Endodermal cell (in vitro differentiated cells): Measurements from ENCODE around the gene SCN2B. TPM values are rescaled to one million over a fixed set of nuclear protein-coding genes. Genes with fewer than 3 reads are reported as not detected.
"Not testable (repeated sequence)": the region's sequence is repeated elsewhere in the genome, so short reads cannot be mapped to it uniquely, and the experiment has no call there.

Source experiments
- DNase-seq: peaks from one replicate; pipeline ENCODE4 v3.0.0-alpha.2; 2017
- H3K27ac ChIP-seq: 2 replicates; pipeline ENCODE4 v1.5.1; 2013; ENCODE audit warnings: mild to moderate bottlenecking, low read depth, low read length, moderate library complexity
- H3K27me3 ChIP-seq: 2 replicates; pipeline ENCODE4 v1.6.1; 2013; ENCODE audit warnings: mild to moderate bottlenecking, low read length, moderate library complexity; ENCODE audit not compliant: insufficient read depth, control insufficient read depth, poor library complexity, severe bottlenecking
- H3K36me3 ChIP-seq: 2 replicates; pipeline ENCODE4 v1.7.0; 2013; ENCODE audit warnings: mild to moderate bottlenecking, low read length, moderate library complexity; ENCODE audit not compliant: control insufficient read depth, insufficient read depth
- H3K4me1 ChIP-seq: one replicate; pipeline ENCODE4 v1.7.0; 2013; ENCODE audit warnings: low read length; ENCODE audit not compliant: control insufficient read depth, insufficient read depth
- H3K4me3 ChIP-seq: 2 replicates; pipeline ENCODE4 v1.5.1; 2013; ENCODE audit warnings: mild to moderate bottlenecking, low read length, moderate library complexity
- H3K9ac ChIP-seq: 2 replicates; pipeline ENCODE4 v1.6.1; 2013; ENCODE audit warnings: mild to moderate bottlenecking, low read length, moderate library complexity; ENCODE audit not compliant: poor library complexity, severe bottlenecking; ENCODE audit errors: extremely low read depth
- H3K9me3 ChIP-seq: 2 replicates; pipeline ENCODE4 v1.6.1; 2013; ENCODE audit warnings: mild to moderate bottlenecking, low read length, moderate library complexity; ENCODE audit not compliant: control insufficient read depth
- H3K27ac Mint-ChIP-seq: 2 replicates; pipeline ENCODE4 v1.8.0; 2020; ENCODE audit warnings: mixed read lengths
- H3K27me3 Mint-ChIP-seq: 2 replicates; pipeline ENCODE4 v1.8.0; 2021; ENCODE audit warnings: mild to moderate bottlenecking, mixed read lengths; ENCODE audit not compliant: insufficient read depth
- H3K36me3 Mint-ChIP-seq: 2 replicates; pipeline ENCODE4 v1.8.0; 2020; ENCODE audit warnings: low read depth, mixed read lengths
- H3K4me1 Mint-ChIP-seq: 2 replicates; pipeline ENCODE4 v1.8.0; 2020; ENCODE audit warnings: mixed read lengths
- H3K4me3 Mint-ChIP-seq: 2 replicates; pipeline ENCODE4 v1.8.0; 2020; ENCODE audit warnings: mild to moderate bottlenecking, moderate library complexity, mixed read lengths
- H3K9me3 Mint-ChIP-seq: 2 replicates; pipeline ENCODE4 v1.8.0; 2020; ENCODE audit warnings: mild to moderate bottlenecking, mixed read lengths
- WGBS, 2 experiments: methylation state at CpG; one replicate each; pipeline versions ENCODE4 v1.1.5 to v1.1.7; 2013; ENCODE audit warnings: missing lambda C conversion rate in 2 of 2, mixed read lengths in 1 of 2; ENCODE audit not compliant: insufficient coverage in 1 of 2, insufficient read length in 1 of 2; 5-methylcytosine and 5-hydroxymethylcytosine counted together
- total RNA-seq, 2 donors: library from RNA; stranded (reverse); fragmentation: NEBNext Ultra II Directional in 1 of 2; extraction: Animal tissue kit (Norgen Biotek cat#: 25700) in 1 of 2; gene quantifications; 2 replicates in 1 of 2; 3 replicates in 1 of 2; pipeline ENCODE4 v1.2.1, GENCODE V29; 2021
- TF ChIP-seq, protein P1 (sequence below): fragments of 200-600 bp; sonication (generic); conservative IDR thresholded peaks from 2 replicates; pipeline ENCODE4 v1.5.0; 2021; ENCODE audit warnings: antibody characterized with exemption, mild to moderate bottlenecking

Gene SCN2B
- total RNA-seq, 2 donors from 2014 or later: 0.11 to 0.20 TPM

- TF ChIP-seq, protein P1, sequence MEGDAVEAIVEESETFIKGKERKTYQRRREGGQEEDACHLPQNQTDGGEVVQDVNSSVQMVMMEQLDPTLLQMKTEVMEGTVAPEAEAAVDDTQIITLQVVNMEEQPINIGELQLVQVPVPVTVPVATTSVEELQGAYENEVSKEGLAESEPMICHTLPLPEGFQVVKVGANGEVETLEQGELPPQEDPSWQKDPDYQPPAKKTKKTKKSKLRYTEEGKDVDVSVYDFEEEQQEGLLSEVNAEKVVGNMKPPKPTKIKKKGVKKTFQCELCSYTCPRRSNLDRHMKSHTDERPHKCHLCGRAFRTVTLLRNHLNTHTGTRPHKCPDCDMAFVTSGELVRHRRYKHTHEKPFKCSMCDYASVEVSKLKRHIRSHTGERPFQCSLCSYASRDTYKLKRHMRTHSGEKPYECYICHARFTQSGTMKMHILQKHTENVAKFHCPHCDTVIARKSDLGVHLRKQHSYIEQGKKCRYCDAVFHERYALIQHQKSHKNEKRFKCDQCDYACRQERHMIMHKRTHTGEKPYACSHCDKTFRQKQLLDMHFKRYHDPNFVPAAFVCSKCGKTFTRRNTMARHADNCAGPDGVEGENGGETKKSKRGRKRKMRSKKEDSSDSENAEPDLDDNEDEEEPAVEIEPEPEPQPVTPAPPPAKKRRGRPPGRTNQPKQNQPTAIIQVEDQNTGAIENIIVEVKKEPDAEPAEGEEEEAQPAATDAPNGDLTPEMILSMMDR: no peak
- no peak overlapping the region for H3K4me3 Mint-ChIP-seq
- H3K9me3 Mint-ChIP-seq: peaks cover 29% of the 10 kb centered on the region
- peaks cover 6% of the 10 kb centered on the region for H3K27me3 Mint-ChIP-seq
- no peaks in the 10 kb centered on the region for H3K9me3 ChIP-seq
- H3K4me3 ChIP-seq: no peak overlapping the region
- peaks cover 25% of the 10 kb centered on the region for H3K4me1 ChIP-seq
- H3K27me3 ChIP-seq: no peaks in the 10 kb centered on the region
- no peak for DNase-seq
- no peak overlapping the region for H3K27ac ChIP-seq
- H3K27ac Mint-ChIP-seq: no peak overlapping the region
- no peak overlapping the region for H3K9ac ChIP-seq
- no peaks in the 10 kb centered on the region for H3K36me3 ChIP-seq
- peaks cover 5% of the 10 kb centered on the region for H3K36me3 Mint-ChIP-seq
- WGBS, 2 experiments: 91 to 97% methylated on average over 4 to 6 of the region's 6 CpGs
- H3K4me1 Mint-ChIP-seq: peaks cover 43% of the 10 kb centered on the region
These were observed 17.6 kb upstream of the SCN2B start for GRCh38 chr11:118193910-118194566.

GRCh38 chr11:118192817-118193216 lies 16.4 kb upstream of the SCN2B start:
- peaks cover 33% of the 10 kb centered on the region for H3K4me1 Mint-ChIP-seq
- not testable (repeated sequence) for H3K27me3 Mint-ChIP-seq, H3K4me3 Mint-ChIP-seq, H3K36me3 ChIP-seq, H3K36me3 Mint-ChIP-seq, H3K9me3 ChIP-seq, H3K9ac ChIP-seq, DNase-seq, H3K27me3 ChIP-seq, H3K27ac ChIP-seq, H3K4me3 ChIP-seq, H3K27ac Mint-ChIP-seq
- peaks cover 23% of the 10 kb centered on the region for H3K4me1 ChIP-seq
- WGBS, 2 experiments: 91 to 99% methylated on average over 5 of the region's 5 CpGs
- H3K9me3 Mint-ChIP-seq: peaks cover 29% of the 10 kb centered on the region

- not testable (repeated sequence) for H3K9ac ChIP-seq, H3K27ac Mint-ChIP-seq, H3K4me3 ChIP-seq, H3K27me3 ChIP-seq, H3K4me3 Mint-ChIP-seq, H3K36me3 Mint-ChIP-seq, DNase-seq, H3K36me3 ChIP-seq, H3K9me3 ChIP-seq, H3K27ac ChIP-seq
- WGBS, 2 experiments: 97% methylated on average over 2 of the region's 2 CpGs; no CpG with 5 or more reads in 1 of the 2 experiments
- H3K9me3 Mint-ChIP-seq: peaks cover 29% of the 10 kb centered on the region
- H3K4me1 Mint-ChIP-seq: peaks cover 19% of the 10 kb centered on the region
- peaks cover 18% of the 10 kb centered on the region for H3K4me1 ChIP-seq
- H3K27me3 Mint-ChIP-seq: peaks cover 23% of the 10 kb centered on the region
These were observed 14.6 kb upstream of the SCN2B start for GRCh38 chr11:118190942-118191506.

GRCh38 chr11:118186346-118187107 lies 10.1 kb upstream of the SCN2B start:
- Histone ChIP-seq H3K27ac (no peak overlapping the region), H3K4me1 (no peaks in the 10 kb centered on the region), H3K9ac (no peak overlapping the region), H3K4me3 (no peak overlapping the region), H3K27me3 (peaks cover 13% of the 10 kb centered on the region), H3K36me3 (no peaks in the 10 kb centered on the region), H3K9me3 (no peaks in the 10 kb centered on the region)
- Mint-ChIP-seq H3K9me3 (peaks cover 17% of the 10 kb centered on the region), H3K4me3 (no peak overlapping the region), H3K4me1 (no peaks in the 10 kb centered on the region), H3K36me3 (peaks cover 5% of the 10 kb centered on the region), H3K27ac (no peak overlapping the region), H3K27me3 (peaks cover 37% of the 10 kb centered on the region)
- no peak for DNase-seq
- TF ChIP-seq, protein P1: no peak
- WGBS, 2 experiments: 92 to 93% methylated on average over 2 to 6 of the region's 6 CpGs
